CD1c-positive myeloid dendritic cell (primary cell): Measurements from ENCODE around the gene CASP4.
"Not testable (repeated sequence)": the region's sequence is repeated elsewhere in the genome, so short reads cannot be mapped to it uniquely, and the experiment has no call there.

Source experiments
- DNase-seq: peaks from one replicate; pipeline ENCODE4 v3.0.0-alpha.2; 2016; ENCODE audit errors: extremely low spot score

CASP4 gene

DNA sequence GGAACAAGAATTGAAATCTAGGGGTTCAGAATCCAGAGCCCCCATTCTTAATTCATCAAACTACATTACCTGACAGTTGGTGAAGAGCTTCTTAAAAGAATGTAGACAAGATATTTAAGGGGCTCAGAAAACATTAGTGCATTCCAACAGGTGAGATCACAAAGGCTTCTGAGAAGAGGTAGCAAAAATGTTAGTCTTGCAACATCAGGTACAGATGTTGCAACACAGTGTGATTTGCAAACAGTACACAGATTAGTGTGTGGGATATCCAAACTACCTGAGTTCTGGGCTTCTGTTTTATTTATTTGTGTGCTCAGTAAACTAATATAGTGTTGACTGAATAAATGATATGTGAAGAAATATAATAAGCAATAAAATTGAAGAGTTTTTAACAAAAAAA lies 11.8 kb downstream of the CASP4 start:
- no peak for DNase-seq

DNA sequence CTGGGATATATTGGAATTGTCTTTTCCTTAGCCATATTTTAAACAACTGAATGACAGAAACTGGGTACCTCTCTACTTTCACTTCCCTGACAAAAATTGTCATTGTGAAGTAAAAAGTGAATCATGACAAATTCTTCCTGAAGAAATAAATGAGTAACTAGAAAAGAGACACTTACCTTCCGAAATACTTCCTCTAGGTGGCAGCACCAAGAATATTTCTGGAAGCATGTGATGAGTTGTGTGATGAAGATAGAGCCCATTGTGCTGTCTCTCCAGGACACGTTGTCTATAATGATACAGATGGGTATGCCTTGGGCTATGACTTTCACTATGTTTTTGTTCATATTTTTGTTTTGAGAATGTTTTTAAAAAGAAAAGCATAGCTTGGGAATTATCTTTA lies 21.5 kb downstream of the CASP4 start:
- peak; percentile 64 for DNase-seq

- no peak for DNase-seq
Observed at GRCh38 chr11:104944076-104944475, 24.3 kb downstream of the CASP4 start.

DNA sequence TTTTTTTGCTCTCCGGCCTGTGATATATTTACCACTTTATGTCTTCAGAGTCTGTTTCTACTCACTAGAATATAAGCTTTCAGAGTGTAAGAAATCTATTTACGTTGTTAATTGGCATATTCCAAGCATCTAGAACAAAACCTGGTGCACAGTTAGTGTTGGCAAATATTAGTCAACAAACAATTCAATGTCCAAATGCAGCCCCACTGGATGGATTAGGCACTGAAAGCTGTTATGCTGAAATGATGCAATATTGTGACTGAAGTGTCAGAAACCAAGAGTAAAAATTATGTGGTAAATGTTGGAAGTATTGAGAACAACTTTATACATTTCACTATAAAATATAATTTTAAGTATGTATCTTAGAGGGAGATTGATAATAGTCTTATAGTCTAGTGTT lies 24.8 kb downstream of the CASP4 start:
- DNase-seq = no peak

GRCh38 chr11:104934594-104934993 lies 33.8 kb downstream of the CASP4 start:
- DNase-seq = no peak

GRCh38 chr11:104934073-104934472 lies 34.3 kb downstream of the CASP4 start:
- DNase-seq = not testable (repeated sequence)

DNA sequence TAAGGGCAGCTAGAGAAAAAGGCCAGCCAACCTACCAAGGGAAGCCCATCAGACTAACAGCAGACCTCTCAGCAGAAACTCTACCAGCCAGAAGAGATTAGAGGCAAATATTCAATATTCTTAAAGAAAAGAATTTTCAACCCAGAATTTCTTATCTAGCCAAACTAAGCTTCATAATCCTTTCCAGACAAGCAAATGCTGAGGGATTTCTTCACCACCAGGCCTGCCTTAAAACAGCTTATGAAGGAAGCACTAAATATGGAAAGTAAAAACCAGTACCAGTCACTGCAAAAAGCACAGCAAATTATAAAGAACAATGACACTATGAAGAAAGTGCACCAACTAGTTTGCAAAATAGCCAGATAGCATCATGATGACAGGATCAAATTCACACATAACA lies 39.6 kb downstream of the CASP4 start:
- DNase-seq = no peak

GRCh38 chr11:104926771-104927611 lies 41.4 kb downstream of the CASP4 start:
- DNase-seq = no peak

DNA sequence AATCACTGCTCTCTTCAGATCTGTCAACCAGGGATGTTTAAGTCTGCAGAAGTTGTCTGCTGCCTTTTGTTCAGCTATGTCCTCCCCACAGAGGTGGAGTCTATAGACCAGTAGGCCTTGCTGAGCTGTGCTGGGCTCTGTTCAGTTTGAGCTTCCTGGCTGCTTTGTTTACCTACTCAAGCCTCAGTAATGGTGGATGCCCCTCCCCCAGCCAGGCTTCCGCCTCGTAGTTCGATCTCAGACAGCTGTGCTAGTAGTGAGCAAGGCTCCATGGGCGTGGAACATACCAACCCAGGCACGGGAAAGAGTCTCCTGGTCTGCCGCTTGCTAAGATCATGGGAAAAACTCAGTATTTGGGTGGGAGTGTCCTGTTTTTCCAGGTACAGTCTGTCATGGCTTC lies 42.5 kb downstream of the CASP4 start:
- DNase-seq = no peak

GRCh38 chr11:104918113-104918824 lies 50.1 kb downstream of the CASP4 start:
- peak; percentile 6 for DNase-seq

DNA sequence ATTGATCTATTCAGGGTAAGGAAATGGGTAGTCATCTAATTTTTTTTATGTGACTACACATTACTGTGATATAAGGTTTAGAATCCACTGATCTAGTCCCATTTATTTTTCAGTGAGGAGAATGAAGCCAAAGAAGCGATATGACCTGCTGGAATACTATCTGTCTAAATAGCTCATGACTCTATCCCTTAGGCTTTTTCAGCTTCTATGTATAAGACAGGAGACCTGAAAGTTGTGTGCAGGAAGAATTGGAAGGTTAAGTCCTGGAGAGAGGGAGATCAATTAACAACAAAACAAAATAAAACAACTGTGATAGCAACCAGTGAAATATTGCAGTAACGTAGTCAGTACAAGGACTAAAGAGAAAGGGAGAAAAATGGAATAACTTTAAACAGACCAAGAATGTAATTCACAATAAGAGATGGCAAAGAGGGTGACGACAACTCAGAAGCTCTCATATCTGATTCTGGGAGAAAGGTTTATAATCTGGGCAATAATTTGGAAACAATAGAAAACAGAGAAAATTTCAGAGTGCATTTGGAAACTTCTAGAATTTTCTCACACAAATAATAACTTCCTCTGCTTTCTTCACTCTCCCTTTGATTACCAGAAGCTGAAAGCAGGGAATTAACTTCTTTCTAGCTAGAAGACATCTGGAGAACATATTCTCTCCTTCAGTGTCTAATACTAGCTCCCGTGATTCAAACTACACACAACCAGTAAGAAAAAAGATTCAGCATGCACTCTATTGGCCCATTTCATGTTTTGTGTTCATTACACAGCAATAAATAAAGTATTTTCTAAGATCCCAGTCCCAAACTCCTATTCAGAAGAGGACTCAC lies 50.9 kb downstream of the CASP4 start:
- DNase-seq = no peak

- DNase-seq = no peak
Observed at GRCh38 chr11:104916442-104916841, 51.9 kb downstream of the CASP4 start.

DNA sequence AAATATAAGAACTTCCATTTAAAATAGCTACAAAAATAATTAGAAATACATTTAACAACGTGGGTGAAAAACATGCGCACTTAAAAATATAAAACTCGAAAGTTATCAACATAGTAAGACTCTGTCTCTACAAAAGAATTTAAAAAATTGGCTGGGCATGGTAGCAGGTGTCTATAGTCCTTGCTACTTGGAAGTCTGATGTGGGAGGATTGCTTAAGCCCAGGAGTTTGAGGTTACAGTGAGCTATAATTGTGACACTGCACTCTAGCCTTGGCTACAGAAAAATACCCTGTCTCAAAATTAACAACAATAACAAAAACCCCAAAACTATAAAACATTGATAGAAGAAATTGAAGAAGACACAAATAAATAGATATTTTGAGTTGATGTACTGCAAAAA lies 56.3 kb downstream of the CASP4 start:
- DNase-seq = no peak

- no peak for DNase-seq
Observed at GRCh38 chr11:104908186-104908531, 60.2 kb downstream of the CASP4 start.

GRCh38 chr11:104907521-104908185 lies 60.7 kb downstream of the CASP4 start:
- DNase-seq = no peak

DNA sequence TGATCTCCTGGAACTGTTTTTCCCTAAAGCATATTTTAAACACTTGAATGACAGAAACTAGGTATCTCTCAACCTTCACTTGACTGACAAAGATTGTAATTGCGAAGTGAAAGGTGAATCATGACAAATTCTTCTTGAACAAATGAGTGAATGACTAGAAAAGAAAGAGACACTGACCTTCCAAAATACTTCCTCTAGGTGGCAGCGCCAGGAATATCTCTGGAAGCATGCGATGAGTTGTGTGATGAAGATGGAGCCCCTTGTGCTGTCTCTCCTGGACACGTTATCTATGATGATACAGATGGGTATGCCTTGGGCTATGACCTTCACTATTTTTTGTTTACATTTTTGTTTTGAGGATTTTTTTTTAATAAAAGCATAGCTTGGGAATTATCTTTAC lies 63.1 kb downstream of the CASP4 start:
- no peak for DNase-seq

GRCh38 chr11:104899226-104899625 lies 69.1 kb downstream of the CASP4 start:
- no peak for DNase-seq

DNA sequence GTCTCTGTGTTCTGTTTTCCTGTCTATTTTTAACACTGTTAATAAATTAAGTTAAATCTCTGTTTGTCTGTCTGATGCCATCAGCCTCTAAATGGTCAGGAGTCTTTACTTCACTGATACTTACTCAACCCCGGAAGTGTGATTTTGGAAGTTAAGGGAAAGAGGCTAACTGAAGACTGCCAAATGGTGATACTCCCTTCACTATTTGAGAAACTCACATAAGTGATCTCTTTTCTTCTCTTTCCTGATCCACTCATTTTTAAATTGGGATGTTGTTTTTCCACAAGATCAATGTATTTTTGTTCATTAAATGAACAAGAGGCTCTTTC lies 69.7 kb downstream of the CASP4 start:
- no peak for DNase-seq

DNA sequence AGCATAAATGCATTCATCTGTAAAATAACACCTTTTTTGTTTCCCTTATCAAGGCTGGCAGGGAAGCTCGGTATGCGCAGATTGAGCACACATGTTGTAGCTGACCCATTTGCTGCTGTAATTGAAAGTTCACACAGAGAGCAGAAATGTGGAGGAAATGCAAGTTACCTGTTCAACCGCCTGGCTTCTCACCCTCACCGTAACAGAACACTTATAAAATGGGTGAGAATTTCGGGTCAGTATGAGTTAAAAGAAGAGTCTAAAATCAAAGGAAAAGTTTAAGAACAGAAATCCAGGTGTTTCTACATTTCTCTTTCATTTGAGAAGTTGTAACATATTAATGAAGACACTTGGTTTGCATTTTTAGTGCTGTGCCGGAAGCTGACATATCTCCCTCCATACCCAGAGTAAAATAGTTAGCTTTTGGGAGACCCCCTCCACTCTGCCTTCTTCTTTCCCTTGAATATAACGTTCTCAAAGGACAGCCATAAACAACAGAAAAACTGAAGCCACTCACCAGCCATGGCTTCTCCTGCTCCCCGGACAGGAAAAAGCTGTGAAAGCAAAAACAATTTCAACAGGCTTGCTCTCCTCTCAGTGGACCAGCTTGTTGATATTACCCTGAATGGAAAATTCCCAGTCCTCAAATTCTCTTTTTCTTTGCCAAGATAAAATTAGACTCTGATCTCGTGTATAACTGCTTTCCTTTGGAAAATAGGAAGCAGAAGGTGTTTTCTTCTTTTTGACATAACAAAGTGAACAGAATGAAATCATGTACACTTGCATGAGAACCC lies 70.3 kb downstream of the CASP4 start, which contains the start of gene CASP12:
Gene CASP12 (minus strand): TSS at position 570 of the 794 bp plus-strand sequence.
- no peak for DNase-seq

DNA sequence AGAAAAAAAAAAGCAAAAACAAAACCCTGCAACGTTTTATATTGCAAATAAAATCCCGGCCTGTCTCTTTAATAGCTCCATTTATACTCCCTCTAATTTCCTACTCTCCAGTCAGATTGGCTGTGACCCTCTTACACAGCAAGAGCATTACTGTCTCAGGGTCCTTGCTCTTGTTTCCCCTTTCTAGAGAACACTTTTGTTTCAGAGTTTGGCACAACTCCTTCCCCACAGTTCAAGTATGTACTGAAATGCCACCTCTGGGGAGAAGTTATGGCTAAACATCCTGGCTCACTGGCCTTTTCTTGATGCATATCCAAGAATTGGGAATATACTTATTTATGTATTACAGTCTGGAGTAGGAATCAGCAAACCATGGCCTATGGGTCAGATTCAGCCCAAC lies 72.7 kb downstream of the CASP4 start:
- DNase-seq = no peak

- no peak for DNase-seq
Observed at GRCh38 chr11:104893876-104894275, 74.5 kb downstream of the CASP4 start.
